GM18502 (cell line): Measurements from ENCODE around the gene IRAK3.

Source experiments
- ATAC-seq: cut with Tn5 transposase; IDR thresholded peaks from one replicate; pipeline ENCODE4 v1.9.1; 2021; ENCODE audit warnings: mild to moderate bottlenecking; ENCODE audit not compliant: unreplicated experiment, poor library complexity

IRAK3 gene

DNA sequence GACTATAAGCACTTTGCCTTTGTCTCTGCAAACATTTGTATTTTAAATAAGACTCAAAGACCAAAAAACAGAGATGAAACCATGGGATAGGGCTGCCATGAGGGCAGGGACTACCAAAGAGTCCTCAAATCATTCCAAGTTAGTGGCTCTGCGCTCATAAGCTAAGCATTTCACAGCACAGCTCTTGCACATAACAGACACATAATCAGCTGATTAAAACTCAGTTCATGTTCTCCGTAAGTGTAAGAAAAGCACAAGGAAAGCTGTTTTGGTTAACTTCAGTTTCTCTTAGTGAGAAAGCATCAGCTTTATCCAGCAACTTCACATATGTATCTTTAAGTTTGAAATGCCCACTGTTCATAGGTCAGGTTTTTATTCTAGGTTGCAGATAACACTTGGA lies 54.9 kb downstream of the IRAK3 start:
- no peak for ATAC-seq

DNA sequence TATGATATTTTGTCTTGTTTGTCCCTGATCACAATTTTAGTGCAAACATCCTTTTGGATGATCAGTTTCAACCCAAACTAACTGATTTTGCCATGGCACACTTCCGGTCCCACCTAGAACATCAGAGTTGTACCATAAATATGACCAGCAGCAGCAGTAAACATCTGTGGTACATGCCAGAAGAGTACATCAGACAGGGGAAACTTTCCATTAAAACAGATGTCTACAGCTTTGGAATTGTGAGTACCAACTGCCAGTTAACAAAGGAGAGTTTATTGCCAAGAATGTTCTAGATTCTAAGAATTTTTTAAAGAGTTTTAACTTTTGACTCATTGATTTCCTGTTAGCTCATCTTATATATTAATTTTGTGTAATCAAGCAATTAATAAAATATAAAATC lies 55.4 kb downstream of the IRAK3 start:
- ATAC-seq: no peak

DNA sequence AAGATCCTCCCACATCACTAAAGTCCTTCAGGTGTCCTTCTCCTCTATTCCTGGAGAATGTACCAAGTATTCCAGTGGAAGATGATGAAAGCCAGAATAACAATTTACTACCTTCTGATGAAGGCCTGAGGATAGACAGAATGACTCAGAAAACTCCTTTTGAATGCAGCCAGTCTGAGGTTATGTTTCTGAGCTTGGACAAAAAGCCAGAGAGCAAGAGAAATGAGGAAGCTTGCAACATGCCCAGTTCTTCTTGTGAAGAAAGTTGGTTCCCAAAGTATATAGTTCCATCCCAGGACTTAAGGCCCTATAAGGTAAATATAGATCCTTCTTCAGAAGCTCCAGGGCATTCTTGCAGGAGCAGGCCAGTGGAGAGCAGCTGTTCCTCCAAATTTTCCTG lies 58.7 kb downstream of the IRAK3 start:
- no peak for ATAC-seq

DNA sequence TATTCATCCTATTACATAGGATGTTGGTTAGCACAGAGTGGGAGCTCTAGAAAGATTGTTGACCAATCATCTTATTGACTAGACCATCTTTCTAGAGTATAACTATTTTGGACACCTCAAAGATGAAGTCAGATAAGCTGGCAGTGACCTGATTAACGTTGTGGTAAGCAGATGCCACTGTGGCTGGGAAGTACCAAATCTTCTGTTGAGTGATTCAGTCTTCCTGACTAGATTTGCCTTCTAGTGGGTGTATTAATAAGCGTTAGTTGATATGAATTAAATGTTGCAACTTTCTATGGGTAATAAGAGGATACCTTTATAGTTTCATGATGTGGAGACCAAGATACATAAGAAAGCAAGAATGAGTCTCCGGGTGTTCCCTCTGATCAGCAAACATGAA lies 62.0 kb downstream of the IRAK3 start:
- no peak for ATAC-seq

DNA sequence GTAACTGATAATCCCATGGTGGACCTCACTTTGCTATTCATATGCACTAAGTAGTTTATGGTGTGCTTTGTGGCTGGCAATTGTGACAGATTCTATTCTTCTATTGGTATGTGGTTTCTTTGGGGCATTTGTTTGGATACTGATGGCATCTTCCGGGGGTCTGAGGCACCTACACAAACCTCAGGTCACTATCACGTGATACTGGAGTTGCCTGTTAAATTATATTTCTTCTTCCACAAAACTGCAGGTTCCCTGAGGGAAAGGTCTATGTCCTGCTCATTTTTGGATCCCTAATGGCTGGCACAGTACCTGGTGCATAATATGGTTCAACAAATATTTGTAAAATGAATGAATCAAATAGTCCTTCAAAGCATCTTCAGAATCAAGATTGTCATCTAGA lies 63.8 kb downstream of the IRAK3 start:
- ATAC-seq: no peak

DNA sequence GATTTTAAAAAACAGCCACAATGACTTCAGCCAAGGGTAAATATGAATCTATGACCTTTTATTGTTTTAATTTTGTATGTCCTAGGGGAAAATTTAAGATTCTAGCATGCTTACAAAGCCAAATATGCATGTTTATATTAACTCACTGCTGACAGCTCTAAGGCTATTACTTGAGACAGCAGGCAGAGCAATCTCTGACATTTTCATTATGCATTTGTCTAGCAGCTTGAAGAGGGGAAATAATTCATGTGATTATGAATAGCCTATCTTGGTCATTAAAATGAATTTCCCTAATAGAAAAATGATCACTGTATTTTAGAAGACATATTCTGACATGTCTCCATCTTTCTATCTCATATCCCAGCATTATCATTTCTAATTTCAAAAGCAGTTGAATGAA lies 66.7 kb downstream of the IRAK3 start:
- ATAC-seq: no peak

DNA sequence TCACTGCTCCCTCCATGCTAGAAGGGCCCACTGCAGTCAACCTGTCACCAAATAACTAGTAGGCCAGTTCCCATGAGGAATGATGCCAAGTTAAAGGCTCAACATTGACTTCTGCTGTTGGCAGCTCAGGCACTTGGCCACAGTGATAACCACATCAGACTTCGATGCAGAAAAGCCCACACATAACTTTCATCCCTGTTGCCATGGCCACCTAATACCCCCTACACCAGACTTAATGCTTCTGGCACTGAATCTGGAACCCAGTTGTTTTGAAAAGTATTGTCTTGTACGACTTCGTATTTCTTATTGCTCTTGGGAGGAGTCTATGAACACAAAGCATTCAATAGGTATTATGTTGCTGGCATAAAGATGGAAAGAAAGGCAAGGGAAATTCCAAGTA lies 69.0 kb downstream of the IRAK3 start:
- ATAC-seq: no peak

DNA sequence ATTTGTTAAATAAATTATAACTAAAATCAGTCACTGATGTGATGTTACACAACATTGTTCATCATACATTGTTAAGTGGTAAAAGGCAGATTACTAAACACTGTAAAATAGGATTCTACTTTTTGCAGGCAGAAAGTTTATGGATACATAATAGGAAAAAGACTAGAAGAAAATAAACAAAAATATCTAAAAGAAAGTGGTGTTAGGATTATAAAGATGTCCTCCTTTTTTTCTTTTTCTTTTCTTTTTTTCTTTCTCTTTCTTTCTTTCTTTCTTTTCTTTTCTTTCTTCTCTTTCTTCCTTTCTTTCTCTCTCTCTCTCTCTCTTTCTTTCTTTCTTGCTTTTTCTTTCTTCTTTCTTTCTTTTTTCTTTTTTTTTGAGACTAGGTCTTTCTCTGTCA lies 73.7 kb downstream of the IRAK3 start:
- no peak for ATAC-seq

DNA sequence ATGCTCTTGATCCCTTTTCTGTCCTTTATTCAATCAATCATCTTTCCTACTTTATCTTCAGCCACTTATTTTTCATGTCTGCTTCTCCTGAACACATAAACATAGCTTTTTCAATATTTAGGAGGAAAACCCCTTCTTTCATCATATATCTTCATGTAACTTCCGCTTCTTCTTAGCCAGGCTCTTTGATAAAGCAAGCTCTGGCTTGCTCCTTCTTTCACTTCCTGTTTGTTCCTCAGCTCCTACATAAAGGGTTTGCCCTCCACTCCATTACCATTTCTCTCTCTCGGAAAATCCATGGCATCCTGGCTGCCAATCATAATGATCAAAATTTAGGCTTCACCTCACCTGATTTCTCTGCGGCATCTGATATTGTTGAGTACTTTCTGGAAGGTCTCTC lies 79.5 kb downstream of the IRAK3 start:
- ATAC-seq: no peak

DNA sequence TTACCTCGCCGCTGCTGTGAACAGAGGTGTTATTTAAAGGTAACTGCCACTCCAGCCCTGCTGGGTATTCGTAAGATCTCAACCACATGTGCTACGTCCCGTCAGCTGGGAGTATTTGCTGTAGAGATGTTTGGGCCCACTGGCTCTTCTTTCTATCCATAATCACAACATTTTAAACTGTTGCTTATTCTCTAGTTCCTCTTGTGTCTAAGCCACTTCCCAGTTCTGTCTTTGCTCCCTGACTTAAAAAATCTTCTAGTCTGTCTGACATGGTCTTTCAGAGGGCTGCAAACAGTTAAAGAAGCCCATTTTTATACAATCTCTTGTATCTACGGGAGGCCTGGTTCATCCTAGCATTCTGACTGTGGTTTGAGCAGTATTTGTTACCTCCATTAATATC lies 80.1 kb downstream of the IRAK3 start:
- no peak for ATAC-seq

DNA sequence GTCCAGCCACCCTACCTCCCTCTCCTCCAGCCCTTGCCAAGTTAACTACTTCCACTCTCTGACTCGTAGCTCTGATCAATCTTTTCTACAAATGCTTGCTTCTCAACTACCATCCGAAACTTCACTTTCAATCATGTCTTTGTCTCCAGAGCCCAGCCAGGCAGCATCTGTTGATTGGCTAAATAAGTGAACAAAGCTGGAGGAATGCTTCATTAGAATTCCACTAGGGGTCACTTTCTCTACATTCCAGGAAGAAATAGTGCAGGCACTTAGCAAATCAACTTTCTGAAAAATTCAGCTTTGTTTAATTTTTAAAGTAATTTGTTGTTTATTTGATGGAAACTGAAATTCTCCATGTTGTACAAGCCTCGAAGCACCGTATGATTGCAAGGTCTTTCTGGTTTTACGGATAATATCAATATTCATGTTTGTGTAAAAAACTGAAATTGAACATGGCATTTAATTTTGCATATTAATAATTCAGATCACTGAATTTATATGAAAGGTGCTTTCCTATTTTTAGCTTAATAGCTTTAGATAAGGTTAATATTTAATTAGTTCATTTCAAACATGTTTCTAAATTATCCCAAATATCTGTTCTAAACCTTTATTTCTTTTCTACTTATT lies 80.9 kb downstream of the IRAK3 start:
- ATAC-seq: peak; percentile 75

DNA sequence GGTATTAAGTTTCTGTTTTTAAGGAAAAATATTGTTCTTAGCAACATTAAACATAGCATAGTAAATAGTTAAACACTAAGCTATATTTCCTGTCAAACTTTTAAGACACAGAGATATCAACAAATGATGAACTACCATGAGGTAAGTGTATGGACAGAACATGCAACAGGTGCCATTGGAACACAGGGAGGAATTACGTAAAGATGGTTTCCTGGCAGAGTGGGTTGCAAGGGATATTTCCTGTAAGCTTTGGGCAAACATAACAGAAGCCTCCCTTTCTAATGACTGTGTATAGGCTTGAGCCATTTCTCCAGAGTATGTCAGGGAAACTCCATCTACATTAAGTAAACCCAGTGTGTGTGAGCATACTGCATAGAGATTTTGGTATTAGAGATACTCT lies 81.6 kb downstream of the IRAK3 start:
- no peak for ATAC-seq

DNA sequence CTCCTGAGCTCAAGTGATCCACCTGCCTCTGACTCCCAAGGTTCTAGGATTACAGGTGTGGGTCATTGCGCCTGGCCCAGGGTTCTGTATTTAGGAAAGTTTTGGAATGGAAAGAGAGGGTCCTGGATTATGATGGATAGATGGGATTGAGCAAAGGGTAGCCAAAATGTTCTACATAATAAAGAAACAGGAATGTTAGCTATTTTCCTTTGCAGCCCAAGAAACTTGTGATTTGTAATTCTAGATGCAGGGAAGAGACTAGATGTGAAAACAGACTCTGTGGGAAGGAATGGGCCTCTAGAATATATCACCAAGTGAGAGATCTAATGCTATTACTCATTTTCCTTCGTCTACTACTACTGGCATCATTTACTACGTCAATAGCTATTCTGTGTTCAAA lies 83.6 kb downstream of the IRAK3 start:
- no peak for ATAC-seq

DNA sequence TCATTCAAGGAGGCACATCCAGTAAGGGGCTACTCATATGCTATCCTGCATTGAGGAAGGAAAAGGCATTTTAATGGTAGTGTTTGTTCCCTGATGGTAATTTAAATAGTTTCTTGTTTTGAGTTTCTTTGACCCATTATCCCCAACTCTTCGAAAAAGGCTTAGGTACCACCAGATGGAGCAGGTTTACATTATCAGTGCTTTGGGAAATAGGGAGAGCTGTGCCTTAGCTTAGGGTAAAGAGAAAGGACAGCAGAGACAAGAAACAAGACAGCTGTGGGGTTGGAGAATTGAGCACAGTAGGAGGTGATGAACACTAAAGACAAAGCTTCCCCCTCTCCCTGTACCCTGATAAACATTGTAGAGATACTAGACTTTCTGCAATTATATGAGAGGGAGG lies 84.1 kb downstream of the IRAK3 start:
- ATAC-seq: no peak

DNA sequence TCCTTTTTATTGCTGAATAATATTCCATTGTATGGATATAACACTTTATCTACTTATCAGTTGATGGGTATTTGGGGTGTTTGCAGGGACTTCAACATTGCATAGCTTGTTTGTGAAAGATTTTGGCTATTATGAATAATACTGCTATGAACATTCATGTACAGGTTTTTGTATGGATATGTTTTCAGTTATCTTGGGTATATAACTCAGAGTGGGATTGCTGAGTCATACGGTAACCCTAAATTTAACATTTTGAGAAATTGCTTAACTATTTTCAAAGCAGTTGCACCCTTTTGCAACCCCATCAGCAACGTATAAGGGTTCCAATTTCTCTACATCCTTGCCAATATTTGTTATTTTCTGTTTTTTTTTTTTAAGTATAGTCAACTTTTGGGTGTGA lies 86.0 kb downstream of the IRAK3 start:
- ATAC-seq: peak; percentile 54

DNA sequence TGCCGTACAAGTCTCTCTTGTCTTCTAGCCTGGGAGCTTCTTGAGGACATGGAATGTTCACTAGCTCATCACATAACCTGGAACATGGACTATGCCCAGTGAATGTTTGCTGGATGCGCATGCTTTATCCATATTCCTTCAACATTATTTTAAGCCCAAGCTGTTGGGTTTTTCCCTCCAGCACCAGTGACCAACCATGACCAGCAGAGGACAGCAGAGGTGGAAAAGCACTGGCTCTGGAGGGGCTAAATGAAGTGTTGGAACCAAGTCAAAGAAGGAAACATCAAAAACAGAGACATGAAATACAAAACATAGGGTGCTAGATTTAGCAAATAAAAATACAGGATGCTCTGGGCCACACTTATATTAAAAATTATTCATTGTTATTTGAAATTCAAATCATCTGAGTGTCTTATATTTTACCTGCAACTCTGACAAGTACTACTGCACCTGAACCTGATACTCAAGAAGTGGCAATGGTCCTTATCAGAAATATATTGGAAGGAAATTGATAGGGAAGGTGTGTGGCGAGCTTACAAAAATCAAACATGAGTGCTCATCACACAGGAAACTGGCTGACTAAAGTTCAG lies 90.2 kb downstream of the IRAK3 start:
- no peak for ATAC-seq

DNA sequence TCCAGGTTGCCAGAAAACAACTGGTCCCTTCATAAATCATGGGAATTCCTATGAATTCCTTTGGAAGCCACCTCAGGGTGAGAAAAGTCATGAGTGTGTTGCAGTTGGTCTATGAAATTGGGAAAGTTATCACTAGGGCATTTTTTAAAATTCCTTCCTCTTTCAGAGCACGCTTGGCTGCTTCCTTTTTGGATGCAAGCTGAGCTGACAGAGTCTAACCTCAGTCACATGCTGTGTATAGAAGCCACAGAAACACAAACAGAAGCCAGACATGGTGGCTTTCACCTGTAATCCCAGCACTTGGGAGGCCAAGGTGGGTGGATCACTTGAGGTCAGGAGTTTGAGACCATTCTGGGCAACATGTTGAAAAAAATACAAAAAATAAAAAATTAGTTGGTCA lies 91.5 kb downstream of the IRAK3 start:
- no peak for ATAC-seq

DNA sequence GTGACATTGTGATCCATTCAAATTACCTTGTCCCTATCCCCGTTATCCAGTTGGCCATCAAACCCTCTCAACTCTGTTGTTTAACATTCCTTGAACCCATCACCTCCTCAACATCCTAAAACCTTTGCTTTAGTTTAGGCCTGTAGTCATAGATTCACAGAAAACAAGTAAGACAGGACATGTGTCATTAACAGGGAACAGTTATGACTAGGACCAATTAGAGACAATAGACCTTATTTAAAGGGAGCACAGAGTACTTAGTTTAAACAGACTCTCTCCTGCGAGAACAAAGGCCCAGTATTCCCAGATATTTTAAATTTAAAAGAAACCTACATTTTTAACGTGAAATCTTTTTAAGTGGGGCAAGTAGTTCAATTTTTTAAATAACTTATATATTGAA lies 93.2 kb downstream of the IRAK3 start:
- no peak for ATAC-seq

DNA sequence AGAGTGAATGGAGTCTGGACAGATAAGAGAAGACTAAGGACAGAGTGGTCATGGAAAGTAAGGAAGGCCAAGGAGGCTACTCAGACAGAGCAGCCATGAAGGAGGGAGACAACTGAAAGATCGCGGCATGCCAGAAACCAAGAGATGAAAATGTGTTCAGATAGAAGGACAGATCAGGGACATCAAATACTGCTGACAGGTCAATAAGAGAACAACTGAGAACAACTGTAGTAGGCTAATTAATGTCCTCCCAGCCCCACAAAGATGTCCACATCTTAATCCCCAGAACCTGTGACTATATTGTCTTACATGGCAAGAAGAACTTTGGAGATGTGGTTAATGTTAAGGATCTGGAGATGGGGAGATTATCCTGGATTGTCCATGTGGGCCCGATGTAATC lies 98.3 kb downstream of the IRAK3 start:
- ATAC-seq: no peak

DNA sequence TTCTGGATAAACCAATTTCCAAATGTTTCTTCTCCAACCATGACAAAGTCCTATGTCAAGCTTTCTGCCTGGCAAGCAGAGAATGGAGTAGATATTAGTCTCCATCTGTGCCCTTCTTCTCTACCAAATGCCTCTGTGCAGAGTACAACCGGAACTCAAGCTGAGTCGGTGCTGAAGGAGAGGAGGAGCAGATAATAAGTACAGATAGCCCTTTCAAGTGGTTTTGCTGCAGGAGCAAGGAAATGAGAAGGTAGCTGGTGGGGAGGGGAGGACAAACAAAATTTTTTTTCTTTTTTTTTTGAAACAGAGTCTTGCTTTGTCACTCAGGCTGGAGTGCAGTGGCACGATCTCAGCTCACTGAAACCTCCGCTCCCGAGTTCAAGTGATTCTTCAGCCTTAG lies 99.1 kb downstream of the IRAK3 start:
- ATAC-seq: no peak

DNA sequence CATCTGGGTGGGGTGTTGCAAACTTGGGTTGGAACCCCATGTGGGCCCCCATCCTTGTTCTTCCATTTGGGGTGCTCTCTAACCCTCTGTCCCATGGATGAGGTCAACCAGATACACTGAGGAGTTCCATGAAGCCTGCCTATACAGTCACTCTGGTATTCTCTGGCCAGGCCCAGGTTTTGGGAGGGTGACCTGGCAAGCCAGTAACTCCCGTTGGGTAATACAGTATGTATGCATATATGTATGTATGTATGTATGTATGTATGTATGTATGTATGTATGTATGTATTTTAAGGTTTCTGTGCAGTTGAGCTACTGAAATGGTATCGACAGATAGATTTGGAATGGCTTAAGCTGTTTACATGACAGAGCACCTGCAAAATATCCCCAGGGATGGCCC lies 100.5 kb downstream of the IRAK3 start:
- no peak for ATAC-seq

DNA sequence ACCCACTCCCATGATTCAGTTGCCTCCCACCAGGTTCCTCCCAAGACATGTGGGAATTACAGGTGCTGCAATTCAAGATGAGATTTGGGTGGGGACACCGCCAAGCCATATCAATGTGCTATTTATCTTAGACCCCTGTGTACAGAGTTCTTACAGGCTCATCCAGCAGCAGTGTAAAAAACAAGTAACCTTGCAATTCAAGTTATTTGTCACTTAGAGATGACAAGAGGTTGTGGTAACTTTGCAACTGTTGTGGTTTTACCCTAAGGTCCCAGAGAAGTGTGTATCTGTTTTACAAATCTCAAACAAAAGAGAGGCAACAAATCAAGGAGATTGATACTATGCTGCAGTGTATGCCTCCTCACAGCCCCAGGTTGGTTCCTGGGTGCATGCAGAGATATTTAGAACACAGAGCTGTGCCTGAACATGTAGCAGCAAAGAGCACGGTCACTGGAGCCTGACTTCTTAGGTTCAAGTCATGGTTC lies 101.7 kb downstream of the IRAK3 start:
- ATAC-seq: no peak
